Natural killer cell (primary cell): ENCODE measurements around the gene FHIP1B. TPM values are rescaled to one million over a fixed set of nuclear protein-coding genes. Genes with fewer than 3 reads are reported as not detected.

Experiments used
- ATAC-seq, 3 donors: fragments of 150-1000 bp in 2 of 3; fragments of 200-7000 bp in 1 of 3; cut with Tn5 transposase; 1 replicate in 1 of 3; 2 replicates in 2 of 3; pipeline ENCODE4 v1.10.0; 2021; ENCODE audit warnings: mild to moderate bottlenecking in 2 of 3, moderate library complexity in 2 of 3
- DNase-seq, 2 donors: peaks; one replicate each; pipeline versions ENCODE4 v3.0.0 to v3.0.0-alpha.2; 2013 to 2021; ENCODE audit warnings: mixed read lengths in 1 of 2
- H3K27ac ChIP-seq: one replicate; pipeline ENCODE4 v1.5.1; 2013; ENCODE audit warnings: mild to moderate bottlenecking, low read length
- H3K27me3 ChIP-seq: one replicate; pipeline ENCODE4 v1.6.1; 2013; ENCODE audit warnings: low read length; ENCODE audit not compliant: control insufficient read depth, insufficient read depth
- H3K36me3 ChIP-seq: one replicate; pipeline ENCODE4 v1.6.1; 2013; ENCODE audit warnings: low read length; ENCODE audit not compliant: control insufficient read depth, insufficient read depth
- H3K4me1 ChIP-seq: one replicate; pipeline ENCODE4 v1.6.1; 2013; ENCODE audit warnings: low read length; ENCODE audit not compliant: control insufficient read depth, insufficient read depth
- H3K4me3 ChIP-seq: one replicate; pipeline ENCODE4 v1.5.1; 2013; ENCODE audit warnings: low read length
- H3K9me3 ChIP-seq: one replicate; pipeline ENCODE4 v1.6.1; 2013; ENCODE audit warnings: low read length; ENCODE audit not compliant: control insufficient read depth, insufficient read depth
- H3K27ac Mint-ChIP-seq, 2 donors: one replicate each; pipeline ENCODE4 v1.8.0; 2022; ENCODE audit warnings: mild to moderate bottlenecking in 2 of 2, mixed read lengths in 2 of 2, moderate library complexity in 1 of 2
- H3K27me3 Mint-ChIP-seq, 2 donors: one replicate each; pipeline ENCODE4 v1.8.0; 2022; ENCODE audit warnings: low read depth in 2 of 2, mixed read lengths in 2 of 2
- H3K36me3 Mint-ChIP-seq: one replicate; pipeline ENCODE4 v1.8.0; 2022; ENCODE audit warnings: mixed read lengths
- H3K4me1 Mint-ChIP-seq, 2 donors: one replicate each; pipeline ENCODE4 v1.8.0; 2022; ENCODE audit warnings: mixed read lengths in 2 of 2
- H3K4me3 Mint-ChIP-seq: one replicate; pipeline ENCODE4 v1.8.0; 2022; ENCODE audit warnings: mild to moderate bottlenecking, moderate library complexity, mixed read lengths
- H3K9me3 Mint-ChIP-seq, 2 donors: one replicate each; pipeline ENCODE4 v1.8.0; 2022; ENCODE audit warnings: mixed read lengths in 2 of 2
- WGBS: methylation state at CpG from one replicate; pipeline ENCODE4 v1.1.7; 2013; ENCODE audit warnings: missing lambda C conversion rate; ENCODE audit not compliant: insufficient coverage; 5-methylcytosine and 5-hydroxymethylcytosine counted together
- intact Hi-C: fragments of 100-400 bp; cut with micrococcal nuclease; formaldehyde crosslinking; loops from one replicate; pipeline ENCODE4 v1.14.2; 2022
- total RNA-seq, 4 donors: library from RNA; stranded (reverse); fragments of 120-200 nt in 1 of 4; gene quantifications; one replicate each; pipeline versions ENCODE4 v1.2.3 to v1.2.4, GENCODE V29; 2013 to 2022
- TF ChIP-seq, protein P1 (sequence below): fragments of 200-600 bp; IDR thresholded peaks from one replicate; pipeline ENCODE4 v1.8.0; 2022; ENCODE audit warnings: antibody characterized with exemption

FHIP1B gene
- total RNA-seq, 3 donors from 2014 or later (not counting 1 experiment from before 2014, with no cell fraction given), result 50.6 to 76.9 (median 58.4) TPM

DNA sequence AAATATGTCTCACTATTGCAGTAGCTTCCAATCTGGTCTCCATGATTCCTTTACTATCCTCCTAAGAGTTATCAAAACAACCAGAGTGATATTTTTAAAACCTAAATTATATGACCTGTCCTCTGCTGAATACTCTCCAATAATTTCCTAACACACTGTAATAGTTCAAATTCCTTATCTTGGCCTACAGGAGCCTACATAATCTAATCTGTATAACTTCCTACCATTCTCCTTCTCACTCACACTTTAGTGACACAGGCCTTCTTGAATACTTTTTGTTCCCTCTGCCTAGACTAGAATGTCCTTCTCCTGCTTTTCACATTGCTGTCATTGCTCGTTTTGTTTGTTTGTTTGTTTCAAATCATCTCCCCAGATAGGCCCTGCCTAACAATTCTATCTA, 9.4 kb downstream of the FHIP1B start:
- 89% methylated on average over 1 of the region's 1 CpG for WGBS
- Histone ChIP-seq H3K27ac (no peak overlapping the region), H3K4me1 (peaks cover 26% of the 10 kb centered on the region), H3K4me3 (no peak overlapping the region), H3K36me3 (peaks cover 42% of the 10 kb centered on the region), H3K9me3 (no peaks in the 10 kb centered on the region), H3K27me3 (no peaks in the 10 kb centered on the region)
- TF ChIP-seq, protein P1, sequence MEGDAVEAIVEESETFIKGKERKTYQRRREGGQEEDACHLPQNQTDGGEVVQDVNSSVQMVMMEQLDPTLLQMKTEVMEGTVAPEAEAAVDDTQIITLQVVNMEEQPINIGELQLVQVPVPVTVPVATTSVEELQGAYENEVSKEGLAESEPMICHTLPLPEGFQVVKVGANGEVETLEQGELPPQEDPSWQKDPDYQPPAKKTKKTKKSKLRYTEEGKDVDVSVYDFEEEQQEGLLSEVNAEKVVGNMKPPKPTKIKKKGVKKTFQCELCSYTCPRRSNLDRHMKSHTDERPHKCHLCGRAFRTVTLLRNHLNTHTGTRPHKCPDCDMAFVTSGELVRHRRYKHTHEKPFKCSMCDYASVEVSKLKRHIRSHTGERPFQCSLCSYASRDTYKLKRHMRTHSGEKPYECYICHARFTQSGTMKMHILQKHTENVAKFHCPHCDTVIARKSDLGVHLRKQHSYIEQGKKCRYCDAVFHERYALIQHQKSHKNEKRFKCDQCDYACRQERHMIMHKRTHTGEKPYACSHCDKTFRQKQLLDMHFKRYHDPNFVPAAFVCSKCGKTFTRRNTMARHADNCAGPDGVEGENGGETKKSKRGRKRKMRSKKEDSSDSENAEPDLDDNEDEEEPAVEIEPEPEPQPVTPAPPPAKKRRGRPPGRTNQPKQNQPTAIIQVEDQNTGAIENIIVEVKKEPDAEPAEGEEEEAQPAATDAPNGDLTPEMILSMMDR, result no peak
- H3K9me3 Mint-ChIP-seq, result peaks cover 0 to 2% of the 10 kb centered on the region in 2 donors
- H3K4me1 Mint-ChIP-seq, result peaks cover 55% of the 10 kb centered on the region in 2 donors
- H3K27ac Mint-ChIP-seq, result peak overlapping the region; percentile 77 to 89
- H3K27me3 Mint-ChIP-seq, result no peaks in the 10 kb centered on the region
- intact Hi-C loops, result no loop called here
- ATAC-seq (no peak), DNase-seq (no peak)
- H3K36me3 Mint-ChIP-seq, result peaks cover 15% of the 10 kb centered on the region
- H3K4me3 Mint-ChIP-seq, result no peak overlapping the region

DNA sequence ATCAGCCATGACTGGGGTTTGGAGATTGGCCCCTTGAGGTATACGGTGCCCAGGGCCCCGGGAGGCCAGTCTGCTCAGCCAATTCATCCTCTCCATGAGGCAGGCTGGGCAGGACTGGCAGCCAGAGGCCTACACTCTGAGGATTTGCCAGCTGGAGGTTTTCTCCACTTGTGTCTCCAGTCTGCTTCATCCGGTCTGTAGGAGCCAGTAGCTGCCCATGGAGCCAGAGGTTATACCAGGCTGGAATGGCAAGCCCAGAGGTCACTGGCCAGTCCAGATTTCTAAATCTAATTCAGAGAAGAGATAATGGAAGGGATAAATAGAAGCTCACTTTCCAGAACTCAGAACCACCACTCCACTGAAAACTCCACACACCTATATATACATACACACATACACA, 10.0 kb downstream of the FHIP1B start:
- WGBS, result 94% methylated on average over 3 of the region's 3 CpGs
- Histone ChIP-seq H3K4me3 (no peak overlapping the region), H3K27ac (no peak overlapping the region), H3K9me3 (no peaks in the 10 kb centered on the region), H3K36me3 (peaks cover 48% of the 10 kb centered on the region), H3K4me1 (peaks cover 20% of the 10 kb centered on the region), H3K27me3 (no peaks in the 10 kb centered on the region)
- TF ChIP-seq, protein P1, result no peak
- intact Hi-C loops, result no loop called here
- DNase-seq, result no peak
- Mint-ChIP-seq H3K4me3 (no peak overlapping the region), H3K27ac (peak overlapping the region in 1 of 2 donors; percentile 89), H3K27me3 (no peaks in the 10 kb centered on the region), H3K9me3 (peaks cover 0 to 2% of the 10 kb centered on the region in 2 donors), H3K36me3 (peaks cover 21% of the 10 kb centered on the region), H3K4me1 (peaks cover 49% of the 10 kb centered on the region in 2 donors)
- no peak for ATAC-seq

DNA sequence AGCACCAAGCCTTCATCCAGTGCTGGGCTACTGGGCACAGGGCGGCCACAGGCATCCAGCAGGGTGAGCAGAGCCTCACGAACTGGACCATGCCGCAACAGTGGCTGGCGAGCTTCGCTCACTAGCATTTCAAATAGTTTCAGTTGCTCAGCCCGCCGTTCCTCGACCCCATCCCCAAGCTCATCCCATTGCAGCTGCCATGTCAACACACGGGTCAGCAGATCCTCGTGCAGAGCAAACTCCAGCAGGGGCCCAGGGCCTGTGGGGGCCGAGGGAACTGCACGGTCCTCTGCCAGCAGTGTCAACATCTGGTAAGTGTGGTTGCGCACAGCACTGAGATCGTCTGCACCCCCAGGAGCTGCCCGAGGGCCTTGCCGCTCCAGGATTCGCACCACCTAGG, 10.6 kb downstream of the FHIP1B start:
- Histone ChIP-seq H3K27ac (no peak overlapping the region), H3K27me3 (no peaks in the 10 kb centered on the region), H3K4me3 (no peak overlapping the region), H3K9me3 (no peaks in the 10 kb centered on the region), H3K4me1 (peaks cover 14% of the 10 kb centered on the region), H3K36me3 (peaks cover 54% of the 10 kb centered on the region)
- H3K36me3 Mint-ChIP-seq, result peaks cover 24% of the 10 kb centered on the region
- peaks cover 0 to 2% of the 10 kb centered on the region in 2 donors for H3K9me3 Mint-ChIP-seq
- peaks cover 43% of the 10 kb centered on the region in 2 donors for H3K4me1 Mint-ChIP-seq
- TF ChIP-seq, protein P1, result no peak
- ATAC-seq, result no peak
- intact Hi-C loops, result no loop called here
- 97% methylated on average over 17 of the region's 17 CpGs for WGBS
- H3K27me3 Mint-ChIP-seq, result no peaks in the 10 kb centered on the region
- DNase-seq, result no peak
- H3K27ac Mint-ChIP-seq, result no peak overlapping the region
- no peak overlapping the region for H3K4me3 Mint-ChIP-seq

DNA sequence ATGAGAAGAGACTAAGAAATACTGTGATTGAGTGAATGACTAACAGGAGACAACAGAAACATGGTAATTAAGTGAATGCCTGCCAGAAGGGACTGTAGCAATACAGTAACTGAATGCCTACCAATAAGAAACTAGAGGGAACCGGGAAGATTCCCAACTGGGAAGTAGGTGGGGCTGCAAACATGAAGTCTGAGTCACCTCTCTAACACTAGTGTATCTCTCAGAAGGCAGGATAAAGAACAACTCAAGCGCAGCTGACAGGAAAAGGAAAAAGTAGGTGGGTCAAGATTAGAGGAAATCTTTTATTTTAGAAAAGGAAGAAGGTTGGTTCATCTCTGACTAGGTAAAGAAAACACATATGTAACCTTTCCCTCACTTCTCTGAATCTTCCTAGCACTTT, 15.1 kb downstream of the FHIP1B start:
- intact Hi-C loops, result no loop called here
- DNase-seq (no peak), ATAC-seq (no peak)
- no peak overlapping the region for H3K4me3 Mint-ChIP-seq
- Histone ChIP-seq H3K9me3 (no peaks in the 10 kb centered on the region), H3K36me3 (peaks cover 96% of the 10 kb centered on the region), H3K4me3 (no peak overlapping the region), H3K4me1 (no peaks in the 10 kb centered on the region), H3K27me3 (no peaks in the 10 kb centered on the region), H3K27ac (no peak overlapping the region)
- H3K27me3 Mint-ChIP-seq, result no peaks in the 10 kb centered on the region
- TF ChIP-seq, protein P1, result no peak
- H3K4me1 Mint-ChIP-seq, result no peaks in the 10 kb centered on the region
- H3K27ac Mint-ChIP-seq, result no peak overlapping the region
- H3K9me3 Mint-ChIP-seq, result no peaks in the 10 kb centered on the region
- H3K36me3 Mint-ChIP-seq, result peaks cover 31% of the 10 kb centered on the region
- 83% methylated on average over 1 of the region's 2 CpGs for WGBS
